ENCODE measurements around the gene CDKAL1. TPM values are rescaled to one million over a fixed set of nuclear protein-coding genes. Genes with fewer than 3 reads are reported as not detected.

Gene CDKAL1
- total RNA-seq, 1 donor from 2014 or later: 14.8 TPM

DNA sequence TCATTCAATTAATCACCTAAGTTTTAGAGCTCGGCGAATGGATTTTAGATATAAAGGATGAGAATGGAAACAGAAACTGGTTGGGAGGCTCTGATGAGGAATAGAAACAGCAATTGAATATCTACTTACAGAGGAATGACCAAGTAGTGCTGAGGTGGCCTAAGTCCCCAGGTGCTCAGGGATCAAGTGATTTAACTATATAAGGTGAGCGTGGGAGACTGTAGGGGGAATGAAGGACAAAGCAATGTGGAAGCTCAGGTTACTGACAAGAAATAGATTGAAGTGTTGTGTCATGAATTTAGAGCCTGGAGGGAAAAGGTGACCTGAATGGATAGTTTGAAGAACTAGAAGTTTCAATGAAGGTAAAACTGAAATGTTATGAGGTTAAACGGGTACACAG is 563.9 kb downstream of the CDKAL1 start:
- Mint-ChIP-seq H3K27ac (ENCODE audit: unreplicated experiment) (no peak overlapping the region), H3K4me3 (ENCODE audit: unreplicated experiment) (no peak overlapping the region)

DNA sequence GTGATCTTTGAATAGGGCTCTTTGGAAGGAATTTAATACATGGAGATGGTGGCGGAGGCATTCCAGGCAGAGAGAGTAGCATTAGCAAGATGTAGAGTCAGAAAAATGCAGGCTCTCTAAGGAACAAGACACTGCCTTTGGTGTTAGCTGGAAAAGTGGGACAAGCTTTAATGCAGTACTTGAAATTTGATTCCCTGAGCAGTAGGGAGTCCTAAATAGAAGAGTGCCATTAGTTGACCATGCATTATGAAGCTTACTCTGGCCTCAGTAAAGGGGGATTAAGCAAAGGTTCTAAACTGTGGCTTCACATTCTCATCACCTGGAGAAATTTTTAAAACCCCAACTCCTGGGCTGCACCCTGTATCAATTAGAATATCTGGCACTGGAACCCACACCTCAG is 564.5 kb downstream of the CDKAL1 start:
- peaks cover 2% of the 10 kb centered on the region for H3K4me1 Mint-ChIP-seq (ENCODE audit: unreplicated experiment)
- H3K27me3 Mint-ChIP-seq (ENCODE audit: unreplicated experiment): no peaks in the 10 kb centered on the region
- H3K27ac Mint-ChIP-seq (ENCODE audit: unreplicated experiment): no peak overlapping the region
- TF ChIP-seq, protein P1, sequence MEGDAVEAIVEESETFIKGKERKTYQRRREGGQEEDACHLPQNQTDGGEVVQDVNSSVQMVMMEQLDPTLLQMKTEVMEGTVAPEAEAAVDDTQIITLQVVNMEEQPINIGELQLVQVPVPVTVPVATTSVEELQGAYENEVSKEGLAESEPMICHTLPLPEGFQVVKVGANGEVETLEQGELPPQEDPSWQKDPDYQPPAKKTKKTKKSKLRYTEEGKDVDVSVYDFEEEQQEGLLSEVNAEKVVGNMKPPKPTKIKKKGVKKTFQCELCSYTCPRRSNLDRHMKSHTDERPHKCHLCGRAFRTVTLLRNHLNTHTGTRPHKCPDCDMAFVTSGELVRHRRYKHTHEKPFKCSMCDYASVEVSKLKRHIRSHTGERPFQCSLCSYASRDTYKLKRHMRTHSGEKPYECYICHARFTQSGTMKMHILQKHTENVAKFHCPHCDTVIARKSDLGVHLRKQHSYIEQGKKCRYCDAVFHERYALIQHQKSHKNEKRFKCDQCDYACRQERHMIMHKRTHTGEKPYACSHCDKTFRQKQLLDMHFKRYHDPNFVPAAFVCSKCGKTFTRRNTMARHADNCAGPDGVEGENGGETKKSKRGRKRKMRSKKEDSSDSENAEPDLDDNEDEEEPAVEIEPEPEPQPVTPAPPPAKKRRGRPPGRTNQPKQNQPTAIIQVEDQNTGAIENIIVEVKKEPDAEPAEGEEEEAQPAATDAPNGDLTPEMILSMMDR (IDR thresholded peaks at IDR 0.05): no peak
- no peak for DNase-seq (ENCODE audit: extremely low spot score, unreplicated experiment)
- H3K36me3 Mint-ChIP-seq (ENCODE audit: unreplicated experiment): no peaks in the 10 kb centered on the region
- H3K4me3 Mint-ChIP-seq (ENCODE audit: unreplicated experiment): no peak overlapping the region
- peaks cover 4% of the 10 kb centered on the region for H3K9me3 Mint-ChIP-seq (ENCODE audit: unreplicated experiment)

More for the DNA sequence above, 563.9 kb downstream of the CDKAL1 start:
- no peak for DNase-seq (ENCODE audit: extremely low spot score, unreplicated experiment)
- H3K9me3 Mint-ChIP-seq (ENCODE audit: unreplicated experiment): peaks cover 4% of the 10 kb centered on the region
- no peaks in the 10 kb centered on the region for H3K36me3 Mint-ChIP-seq (ENCODE audit: unreplicated experiment)
- H3K27me3 Mint-ChIP-seq (ENCODE audit: unreplicated experiment): no peaks in the 10 kb centered on the region
- peaks cover 2% of the 10 kb centered on the region for H3K4me1 Mint-ChIP-seq (ENCODE audit: unreplicated experiment)
- TF ChIP-seq, protein P1 (IDR thresholded peaks at IDR 0.05): no peak

DNA sequence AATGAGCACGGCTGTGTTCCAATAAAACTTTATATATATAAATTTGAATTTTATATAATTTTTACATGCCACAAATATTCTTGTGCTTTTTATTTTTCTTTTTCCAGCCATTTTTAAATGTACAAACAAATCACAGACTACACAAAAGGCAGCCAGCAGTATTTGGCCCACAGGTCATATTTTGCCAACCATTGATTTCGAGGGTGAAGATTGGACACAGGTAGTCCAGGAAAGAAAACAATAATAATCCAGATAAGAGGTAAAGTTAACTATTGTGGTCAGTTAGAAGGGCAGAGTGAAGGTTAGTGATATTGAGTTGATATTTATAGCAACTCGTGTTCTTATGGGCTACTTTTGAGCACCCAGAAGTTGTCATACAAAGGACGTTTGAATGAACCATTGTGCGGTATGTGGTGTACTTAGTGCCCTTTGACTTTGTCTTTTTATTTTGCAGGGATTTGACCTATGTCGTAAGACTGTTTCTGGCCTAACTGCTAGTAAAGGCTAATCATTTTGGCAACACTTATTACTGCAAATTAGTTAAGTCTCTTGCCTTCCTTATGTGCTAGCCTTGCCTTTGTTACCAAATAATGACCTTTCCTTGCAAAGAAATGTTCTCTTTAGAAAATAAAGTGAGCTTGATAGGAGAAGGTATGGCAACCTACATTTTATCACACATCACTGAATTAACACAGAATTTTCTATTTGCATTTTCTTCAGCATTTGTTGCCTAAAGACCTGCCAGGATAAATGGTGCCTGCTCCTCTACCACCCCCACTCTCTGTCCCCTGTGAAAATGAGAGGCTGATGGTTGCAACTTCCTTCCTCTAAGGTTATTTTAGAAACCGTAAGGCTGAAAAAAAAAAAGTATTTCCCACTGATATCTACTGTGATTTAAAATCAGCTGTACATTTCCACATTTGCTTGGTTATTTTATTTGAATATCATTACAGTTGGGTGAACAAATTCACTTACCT is 565.4 kb downstream of the CDKAL1 start:
- DNase-seq (ENCODE audit: extremely low spot score, unreplicated experiment): no peak
- TF ChIP-seq, protein P1 (IDR thresholded peaks at IDR 0.05): no peak
- no peaks in the 10 kb centered on the region for H3K36me3 Mint-ChIP-seq (ENCODE audit: unreplicated experiment)
- H3K27me3 Mint-ChIP-seq (ENCODE audit: unreplicated experiment): no peaks in the 10 kb centered on the region
- H3K9me3 Mint-ChIP-seq (ENCODE audit: unreplicated experiment): peaks cover 4% of the 10 kb centered on the region
- no peak overlapping the region for H3K4me3 Mint-ChIP-seq (ENCODE audit: unreplicated experiment)
- peaks cover 2% of the 10 kb centered on the region for H3K4me1 Mint-ChIP-seq (ENCODE audit: unreplicated experiment)
- no peak overlapping the region for H3K27ac Mint-ChIP-seq (ENCODE audit: unreplicated experiment)

DNA sequence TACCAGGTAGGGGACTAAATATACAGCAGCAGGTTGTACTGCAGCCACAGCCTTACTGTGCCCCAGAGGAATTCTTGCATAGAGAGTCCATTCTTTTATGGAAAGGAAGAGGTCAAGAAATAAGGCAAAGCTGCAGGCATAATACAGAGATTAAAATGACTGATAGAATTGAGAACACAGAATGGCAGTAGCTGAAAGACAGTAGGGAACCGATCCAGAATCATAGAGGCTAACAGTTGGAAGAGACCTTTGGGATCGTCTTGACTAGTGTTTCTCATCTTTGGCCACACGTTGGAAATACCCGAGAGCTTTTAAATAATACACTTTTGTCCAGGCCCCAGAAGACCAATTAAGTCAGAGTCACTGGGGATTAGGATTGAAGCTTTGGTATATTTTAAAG is 566.7 kb downstream of the CDKAL1 start:
- TF ChIP-seq, protein P1 (IDR thresholded peaks at IDR 0.05): no peak
- H3K27me3 Mint-ChIP-seq (ENCODE audit: unreplicated experiment): no peaks in the 10 kb centered on the region
- no peak overlapping the region for H3K27ac Mint-ChIP-seq (ENCODE audit: unreplicated experiment)

DNA sequence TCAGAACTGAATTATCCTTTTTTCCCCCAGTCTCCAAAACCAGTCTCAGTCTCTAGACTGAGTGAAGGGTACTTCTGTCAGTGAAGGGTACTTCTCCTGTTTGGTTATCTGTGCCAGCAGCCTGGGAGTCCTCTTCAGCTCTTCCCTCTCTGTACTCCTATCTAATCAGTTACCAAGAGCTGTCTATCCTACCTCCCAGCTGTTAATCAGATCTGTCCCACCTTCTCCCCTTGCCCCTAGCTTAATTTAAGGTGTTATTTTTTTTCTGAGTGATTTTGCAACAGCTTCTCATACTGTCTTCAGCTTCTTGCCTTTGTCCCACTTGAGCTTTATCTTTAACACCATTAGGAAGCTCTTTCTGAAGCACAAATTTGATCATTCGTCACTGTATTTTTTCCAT is 567.4 kb downstream of the CDKAL1 start:
- H3K4me1 Mint-ChIP-seq (ENCODE audit: unreplicated experiment): peaks cover 2% of the 10 kb centered on the region
- no peak overlapping the region for H3K4me3 Mint-ChIP-seq (ENCODE audit: unreplicated experiment)
- TF ChIP-seq, protein P1 (IDR thresholded peaks at IDR 0.05): no peak
- no peaks in the 10 kb centered on the region for H3K36me3 Mint-ChIP-seq (ENCODE audit: unreplicated experiment)
- H3K27ac Mint-ChIP-seq (ENCODE audit: unreplicated experiment): no peak overlapping the region
- H3K27me3 Mint-ChIP-seq (ENCODE audit: unreplicated experiment): no peaks in the 10 kb centered on the region
- H3K9me3 Mint-ChIP-seq (ENCODE audit: unreplicated experiment): peaks cover 4% of the 10 kb centered on the region
- no peak for DNase-seq (ENCODE audit: extremely low spot score, unreplicated experiment)

More for the DNA sequence above, 566.7 kb downstream of the CDKAL1 start:
- Mint-ChIP-seq H3K4me3 (ENCODE audit: unreplicated experiment) (no peak overlapping the region), H3K9me3 (ENCODE audit: unreplicated experiment) (peaks cover 4% of the 10 kb centered on the region), H3K4me1 (ENCODE audit: unreplicated experiment) (peaks cover 2% of the 10 kb centered on the region), H3K36me3 (ENCODE audit: unreplicated experiment) (no peaks in the 10 kb centered on the region)
- DNase-seq (ENCODE audit: extremely low spot score, unreplicated experiment): no peak

Data from osteocyte (in vitro differentiated cells).